K562 (cell line): ENCODE results near the gene MYB. TPM values are rescaled to one million over a fixed set of nuclear protein-coding genes. Genes with fewer than 3 reads are reported as not detected.

Experiments used
- ARID3A ChIP-seq: IDR thresholded peaks from 2 replicates; pipeline ENCODE4 v1.6.1; 2012; ENCODE audit warnings: low read depth, low read length, improper control_type of control experiment, borderline replicate concordance
- CTCFL ChIP-seq: IDR thresholded peaks from 2 replicates; pipeline ENCODE4 v1.6.1; 2011; ENCODE audit warnings: borderline replicate concordance, low read depth, mild to moderate bottlenecking, moderate library complexity, low read length; ENCODE audit not compliant: insufficient read depth, poor library complexity, severe bottlenecking
- ETS2 ChIP-seq: IDR thresholded peaks from 2 replicates; pipeline ENCODE4 v1.6.1; 2016; ENCODE audit warnings: borderline replicate concordance, missing genetic modification characterization, mild to moderate bottlenecking, moderate library complexity, missing compliant biosample characterization; ENCODE audit not compliant: poor library complexity, severe bottlenecking
- EZH2 ChIP-seq: IDR thresholded peaks from 2 replicates; pipeline ENCODE4 v1.6.1; 2012; ENCODE audit warnings: low read depth, mild to moderate bottlenecking, inconsistent platforms, low read length, borderline replicate concordance
- HLTF ChIP-seq: fragments of 450-650 bp; IDR thresholded peaks from 2 replicates; pipeline ENCODE4 v1.6.1; 2016
- MYC ChIP-seq, 2 experiments: fragments of 250-450 bp in 1 of 2; sonication (Bioruptor Pico) in 1 of 2; IDR thresholded peaks; 2 replicates each; pipeline versions ENCODE4 v1.5.1 to v1.6.1; 2012 to 2021; ENCODE audit warnings: low read depth in 2 of 2, borderline replicate concordance in 1 of 2, improper control_type of control experiment in 1 of 2, low read length in 1 of 2, mild to moderate bottlenecking in 1 of 2, moderate library complexity in 1 of 2
- NR4A1 ChIP-seq, 2 experiments: fragments of 250-450 bp in 1 of 2; fragments of 450-650 bp in 1 of 2; sonication (Bioruptor Pico) in 1 of 2; IDR thresholded peaks; 2 replicates each; pipeline versions ENCODE4 v1.4.0 to v1.6.1; 2016 to 2020; ENCODE audit warnings: mild to moderate bottlenecking in 2 of 2, missing compliant biosample characterization in 1 of 2, missing genetic modification characterization in 1 of 2, moderate library complexity in 1 of 2
- PHF20 ChIP-seq: fragments of 450-650 bp; IDR thresholded peaks from 2 replicates; pipeline ENCODE4 v1.6.1; 2018; ENCODE audit not compliant: partially characterized antibody
- SIN3B ChIP-seq: fragments of 450-650 bp; IDR thresholded peaks from 2 replicates; pipeline ENCODE4 v1.6.1; 2017; ENCODE audit warnings: low read depth, mild to moderate bottlenecking, moderate library complexity
- TEAD1 ChIP-seq, 2 experiments: fragments of 450-650 bp in 1 of 2; sonication (generic) in 1 of 2; formaldehyde crosslinking; IDR thresholded peaks; 2 replicates each; pipeline versions ENCODE4 v1.4.0 to v1.8.0; 2020 to 2022; ENCODE audit warnings: mild to moderate bottlenecking in 2 of 2, missing genetic modification reagents in 1 of 2
- TFE3 ChIP-seq: fragments of 450-650 bp; formaldehyde crosslinking; IDR thresholded peaks from 2 replicates; pipeline ENCODE4 v1.4.0; 2020; ENCODE audit warnings: mild to moderate bottlenecking, mixed read lengths
- ZFP30 ChIP-seq: fragments of 250-450 bp; sonication (Bioruptor Pico); IDR thresholded peaks from 2 replicates; pipeline ENCODE4 v1.8.0; 2022; ENCODE audit warnings: moderate library complexity, mild to moderate bottlenecking, inconsistent platforms, borderline replicate concordance
- ZFP91 ChIP-seq: sonication (generic); formaldehyde crosslinking; IDR thresholded peaks from 2 replicates; pipeline ENCODE4 v1.8.0; 2022; ENCODE audit warnings: mild to moderate bottlenecking, missing genetic modification reagents
- ZNF140 ChIP-seq: fragments of 250-450 bp; sonication (Bioruptor Pico); IDR thresholded peaks from 2 replicates; pipeline ENCODE4 v1.8.0; 2021; ENCODE audit warnings: moderate library complexity, mild to moderate bottlenecking, inconsistent platforms
- ZNF253 ChIP-seq: fragments of 250-450 bp; sonication (Bioruptor Pico); conservative IDR thresholded peaks from 2 replicates; pipeline ENCODE4 v1.6.1; 2021; ENCODE audit warnings: mild to moderate bottlenecking
- polyA plus RNA-seq, 8 experiments: library from polyadenylated mRNA; depleted of rRNA in 4 of 8; stranded (reverse) in 5 of 8; unstranded in 3 of 8; fragments of >200 nt; fragmentation: Nextera tagmentation in 2 of 8; fragmentation: Illumina TruSeq in 1 of 8; extraction: Ambion mirVana in 2 of 8; extraction: Trizol in 1 of 8; gene quantifications; 2 replicates each; pipeline versions ENCODE4 v1.2.1 to v1.2.3, GENCODE V29; 2011 to 2014; ENCODE audit warnings: inconsistent platforms in 1 of 8, missing spikeins in 1 of 8
- total RNA-seq, 7 experiments: library from RNA; depleted of rRNA in 6 of 7; stranded (reverse); fragments of >200 nt in 6 of 7; fragmentation: Illumina TruSeq in 2 of 7; extraction: Trizol in 2 of 7; gene quantifications; 2 replicates each; pipeline versions ENCODE4 v1.2.1 to v1.2.3, GENCODE V29; 2011 to 2021; ENCODE audit warnings: low replicate concordance in 1 of 7

Gene MYB
- total and polyA plus RNA-seq, 9 of the 15 experiments (the other 6 are each of a cell fraction or from before 2014, with no cell fraction given) = 35.8 to 218 (median 140) TPM

- TF ChIP-seq SIN3B (no peak), ZNF253 (CRISPR knock-in tag) (no peak), PHF20 (no peak), ETS2 (no peak), MYC (IDR thresholded peaks at IDR 0.05; ENCODE audit: low read depth, low read length) (peak; percentile 62; the same call in 1 of the 2 replicates), MYC (CRISPR knock-in tag; IDR thresholded peaks at IDR 0.05; ENCODE audit: borderline replicate concordance, low read depth) (no peak), CTCFL (no peak), TFE3 (CRISPR knock-in tag) (no peak), NR4A1 (CRISPR knock-in tag; IDR thresholded peaks at IDR 0.05) (no peak), NR4A1 (tag; IDR thresholded peaks at IDR 0.05) (0 out of 2 replicates have a peak, but pooled peaks have one; percentile 43), ZFP30 (no peak), HLTF (peak; percentile 63; the same call in 1 of the 2 replicates), ARID3A (peak; percentile 48; the same call in 1 of the 2 replicates), TEAD1 (CRISPR knock-in tag; IDR thresholded peaks at IDR 0.05) (0 out of 4 replicates have a peak, but pooled peaks have one; percentile 6 to 18), ZFP91 (no peak), EZH2 (no peak), ZNF140 (CRISPR knock-in tag) (no peak)
Observed at GRCh38 chr6:135147637-135148592, 33.2 kb upstream of the MYB start (continued).
